RWPE2 (cell line): Measurements from ENCODE around the gene MAN1C1.

Source experiments
- ATAC-seq: fragments of 200-7000 bp; cut with Tn5 transposase; 3 replicates; pipeline ENCODE4 v1.9.1; 2021; ENCODE audit warnings: low read depth
- DNase-seq: peaks from one replicate; pipeline ENCODE4 v3.0.0-alpha.2; 2020; ENCODE audit warnings: low spot score
- H3K27ac ChIP-seq: fragments of 450-650 bp; 2 replicates; pipeline ENCODE4 v1.5.1; 2017; ENCODE audit warnings: mild to moderate bottlenecking; ENCODE audit not compliant: poor library complexity, severe bottlenecking
- H3K27me3 ChIP-seq: fragments of 250-450 bp; sonication (Bioruptor Pico); 2 replicates; pipeline ENCODE4 v1.5.1; 2021; ENCODE audit warnings: mild to moderate bottlenecking, moderate library complexity; ENCODE audit not compliant: insufficient read depth, poor library complexity, severe bottlenecking
- H3K36me3 ChIP-seq: fragments of 250-450 bp; sonication (Bioruptor Pico); 2 replicates; pipeline ENCODE4 v1.5.1; 2020; ENCODE audit warnings: low read depth, mild to moderate bottlenecking, moderate library complexity
- H3K4me1 ChIP-seq: fragments of 250-450 bp; sonication (Bioruptor Pico); 2 replicates; pipeline ENCODE4 v1.5.1; 2021; ENCODE audit warnings: mild to moderate bottlenecking, moderate library complexity; ENCODE audit not compliant: insufficient read depth, poor library complexity, severe bottlenecking
- H3K4me3 ChIP-seq: fragments of 250-450 bp; sonication (Bioruptor Pico); 2 replicates; pipeline ENCODE4 v1.5.1; 2021; ENCODE audit warnings: mild to moderate bottlenecking, moderate library complexity; ENCODE audit not compliant: severe bottlenecking
- H3K9me3 ChIP-seq: fragments of 250-450 bp; sonication (Bioruptor Pico); 2 replicates; pipeline ENCODE4 v1.5.1; 2021; ENCODE audit warnings: mild to moderate bottlenecking, moderate library complexity; ENCODE audit not compliant: severe bottlenecking
- TF ChIP-seq, protein P1 (sequence below): fragments of 450-650 bp; IDR thresholded peaks from one replicate; pipeline ENCODE4 v1.5.1; 2017; ENCODE audit warnings: mild to moderate bottlenecking, moderate library complexity; ENCODE audit not compliant: poor library complexity, severe bottlenecking

The MAN1C1 gene

GRCh38 chr1:25620701-25621350, 4.2 kb downstream of the MAN1C1 start:
- DNase-seq, result no peak
- no peaks in the 10 kb centered on the region for H3K36me3 ChIP-seq
- peaks cover 36% of the 10 kb centered on the region for H3K27me3 ChIP-seq
- TF ChIP-seq, protein P1, sequence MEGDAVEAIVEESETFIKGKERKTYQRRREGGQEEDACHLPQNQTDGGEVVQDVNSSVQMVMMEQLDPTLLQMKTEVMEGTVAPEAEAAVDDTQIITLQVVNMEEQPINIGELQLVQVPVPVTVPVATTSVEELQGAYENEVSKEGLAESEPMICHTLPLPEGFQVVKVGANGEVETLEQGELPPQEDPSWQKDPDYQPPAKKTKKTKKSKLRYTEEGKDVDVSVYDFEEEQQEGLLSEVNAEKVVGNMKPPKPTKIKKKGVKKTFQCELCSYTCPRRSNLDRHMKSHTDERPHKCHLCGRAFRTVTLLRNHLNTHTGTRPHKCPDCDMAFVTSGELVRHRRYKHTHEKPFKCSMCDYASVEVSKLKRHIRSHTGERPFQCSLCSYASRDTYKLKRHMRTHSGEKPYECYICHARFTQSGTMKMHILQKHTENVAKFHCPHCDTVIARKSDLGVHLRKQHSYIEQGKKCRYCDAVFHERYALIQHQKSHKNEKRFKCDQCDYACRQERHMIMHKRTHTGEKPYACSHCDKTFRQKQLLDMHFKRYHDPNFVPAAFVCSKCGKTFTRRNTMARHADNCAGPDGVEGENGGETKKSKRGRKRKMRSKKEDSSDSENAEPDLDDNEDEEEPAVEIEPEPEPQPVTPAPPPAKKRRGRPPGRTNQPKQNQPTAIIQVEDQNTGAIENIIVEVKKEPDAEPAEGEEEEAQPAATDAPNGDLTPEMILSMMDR, result no peak
- ATAC-seq, result no peak
- no peaks in the 10 kb centered on the region for H3K9me3 ChIP-seq
- no peak overlapping the region for H3K4me3 ChIP-seq
- no peaks in the 10 kb centered on the region for H3K4me1 ChIP-seq
- no peak overlapping the region for H3K27ac ChIP-seq

DNA sequence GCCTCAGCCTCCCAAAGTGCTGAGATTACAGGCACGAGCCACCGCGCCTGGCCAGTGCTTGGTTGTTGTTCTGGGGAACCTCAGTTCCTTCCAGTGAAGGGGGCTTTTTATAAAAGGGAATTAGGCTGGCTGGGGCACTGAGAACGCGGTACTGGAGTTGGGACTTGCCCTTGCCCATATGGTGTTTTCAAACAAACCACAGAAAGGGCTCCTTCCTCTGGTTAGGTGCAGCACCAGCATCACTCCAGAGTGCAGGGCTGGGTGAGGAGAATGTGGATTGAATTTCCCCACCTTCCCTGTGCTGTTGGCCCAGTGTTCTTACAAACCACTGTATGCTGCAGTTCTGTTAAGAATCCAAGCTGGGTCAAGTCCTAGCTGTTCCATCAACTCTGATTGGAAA, 5.3 kb downstream of the MAN1C1 start:
- H3K27me3 ChIP-seq, result peaks cover 36% of the 10 kb centered on the region
- ATAC-seq (no peak), DNase-seq (no peak)
- H3K36me3 ChIP-seq, result no peaks in the 10 kb centered on the region
- no peak overlapping the region for H3K27ac ChIP-seq
- no peaks in the 10 kb centered on the region for H3K4me1 ChIP-seq
- H3K9me3 ChIP-seq, result no peaks in the 10 kb centered on the region
- TF ChIP-seq, protein P1, result no peak
- H3K4me3 ChIP-seq, result no peak overlapping the region

- Histone ChIP-seq H3K4me1 (no peaks in the 10 kb centered on the region), H3K36me3 (no peaks in the 10 kb centered on the region), H3K9me3 (no peaks in the 10 kb centered on the region), H3K27ac (no peak overlapping the region), H3K27me3 (peaks cover 32% of the 10 kb centered on the region), H3K4me3 (no peak overlapping the region)
- TF ChIP-seq, protein P1, result no peak
- ATAC-seq (no peak), DNase-seq (no peak)
Observed at GRCh38 chr1:25622531-25622930, 5.9 kb downstream of the MAN1C1 start.

- DNase-seq (no peak), ATAC-seq (no peak)
- peaks cover 28% of the 10 kb centered on the region for H3K27me3 ChIP-seq
- no peak overlapping the region for H3K4me3 ChIP-seq
- no peaks in the 10 kb centered on the region for H3K9me3 ChIP-seq
- TF ChIP-seq, protein P1, result no peak
- no peak overlapping the region for H3K27ac ChIP-seq
- H3K4me1 ChIP-seq, result no peaks in the 10 kb centered on the region
- H3K36me3 ChIP-seq, result no peaks in the 10 kb centered on the region
Observed at GRCh38 chr1:25623007-25623406, 6.4 kb downstream of the MAN1C1 start.

GRCh38 chr1:25623731-25624130, 7.1 kb downstream of the MAN1C1 start:
- TF ChIP-seq, protein P1, result no peak
- no peak overlapping the region for H3K4me3 ChIP-seq
- H3K27ac ChIP-seq, result no peak overlapping the region
- no peaks in the 10 kb centered on the region for H3K36me3 ChIP-seq
- H3K9me3 ChIP-seq, result no peaks in the 10 kb centered on the region
- H3K27me3 ChIP-seq, result peaks cover 20% of the 10 kb centered on the region
- no peaks in the 10 kb centered on the region for H3K4me1 ChIP-seq
- ATAC-seq, result no peak
- DNase-seq, result no peak
